Stimulated activated naive CD8-positive, alpha-beta T cell treated with anti-CD3 and anti-CD28 coated beads, Interleukin-15, Interleukin-2, amounts not matched to agents 100 ng/mL and 50 ng/mL, for 24 hours (primary cell): ENCODE data around the gene TTLL10.

ENCODE experiments used
- H3K27ac Mint-ChIP-seq: one replicate; pipeline ENCODE4 v1.8.0; 2021; ENCODE audit warnings: mild to moderate bottlenecking, mixed read lengths
- H3K27me3 Mint-ChIP-seq: one replicate; pipeline ENCODE4 v1.8.0; 2021; ENCODE audit warnings: mixed read lengths
- H3K36me3 Mint-ChIP-seq: one replicate; pipeline ENCODE4 v1.8.0; 2021; ENCODE audit warnings: low read depth, mixed read lengths
- H3K4me1 Mint-ChIP-seq: one replicate; pipeline ENCODE4 v1.8.0; 2021; ENCODE audit warnings: low read depth, mixed read lengths
- H3K4me3 Mint-ChIP-seq: one replicate; pipeline ENCODE4 v1.8.0; 2021; ENCODE audit warnings: mild to moderate bottlenecking, mixed read lengths
- H3K9me3 Mint-ChIP-seq: one replicate; pipeline ENCODE4 v1.8.0; 2021; ENCODE audit warnings: mixed read lengths

TTLL10 gene

DNA sequence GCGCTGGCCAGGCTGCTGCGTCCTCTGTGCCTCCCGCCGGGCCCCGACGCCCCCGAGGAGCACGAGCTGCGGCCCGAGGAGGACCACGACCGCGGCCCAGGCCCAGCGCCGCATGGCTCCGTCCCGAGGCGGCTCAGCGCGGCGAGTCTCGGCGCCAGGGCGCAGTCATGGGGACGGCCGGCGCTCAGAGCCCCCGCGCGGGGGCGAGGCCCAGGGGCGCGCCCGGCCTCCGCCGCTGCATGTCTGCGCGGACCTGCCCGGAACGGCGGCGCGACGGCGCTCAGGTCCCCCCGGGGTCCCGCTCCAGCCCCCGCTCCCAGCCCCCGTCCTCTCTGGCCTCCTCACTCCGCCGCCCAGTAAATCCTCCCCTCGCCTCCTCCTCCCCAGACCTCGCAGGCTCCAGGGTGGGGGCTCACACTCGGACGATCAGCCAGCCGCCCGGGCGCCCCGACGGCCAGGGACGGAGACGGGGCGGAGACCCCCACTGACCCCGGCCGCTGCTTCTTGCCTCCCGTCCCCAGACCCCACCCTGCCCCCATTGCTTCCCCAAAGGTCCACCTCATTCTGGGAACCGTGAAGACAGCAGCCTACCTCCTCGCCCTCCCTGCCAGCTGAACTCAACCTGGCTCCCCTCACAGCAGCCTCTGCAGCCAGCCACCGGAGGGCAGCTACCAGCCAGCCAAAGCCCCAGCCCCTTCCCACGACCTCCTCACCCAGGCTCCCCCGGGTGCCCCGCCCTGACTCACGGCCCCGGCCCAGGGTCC is 73.1 kb downstream of the TTLL10 start, which contains the start of gene C1QTNF12:
C1QTNF12 (minus strand) TSS at position 146 of the 764 bp plus-strand sequence; CDS start at position 114, 32 bp downstream.
- Mint-ChIP-seq H3K36me3 (no peaks in the 10 kb centered on the region), H3K4me3 (no peak within 1 kb of the TSS), H3K27me3 (no peaks in the 10 kb centered on the region), H3K27ac (no peak within 1 kb of the TSS), H3K9me3 (no peaks in the 10 kb centered on the region), H3K4me1 (peaks cover 18% of the 10 kb centered on the region)

DNA sequence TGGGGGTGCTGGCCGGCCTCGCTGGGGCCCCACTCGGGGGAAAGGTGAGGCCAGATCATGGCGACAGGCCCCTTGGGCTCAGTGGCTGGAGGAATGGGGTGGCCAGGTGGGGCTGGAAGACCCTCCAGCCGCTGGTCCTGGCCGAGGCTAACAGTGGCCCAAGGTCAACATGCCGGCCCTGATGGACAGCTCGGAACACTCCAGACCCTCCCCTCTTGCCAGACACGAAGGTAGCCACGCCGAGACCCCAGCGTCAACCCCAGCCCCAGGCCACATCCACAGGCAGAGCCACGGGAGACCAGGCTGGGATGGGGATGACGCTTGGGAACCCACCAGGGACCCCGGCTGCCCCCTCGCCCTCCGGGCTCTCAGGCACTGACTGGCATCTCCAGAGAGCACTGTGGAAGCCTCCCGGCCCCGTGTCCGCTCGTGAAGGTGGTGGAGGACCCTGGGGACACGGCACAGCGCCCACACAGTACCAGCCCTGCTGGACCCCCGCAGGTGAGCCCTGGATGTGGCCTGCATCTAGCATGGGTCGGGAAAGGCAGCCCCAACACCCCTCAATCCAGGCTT is 73.7 kb downstream of the TTLL10 start:
- no peak overlapping the region for H3K4me3 Mint-ChIP-seq
- H3K36me3 Mint-ChIP-seq = no peaks in the 10 kb centered on the region
- H3K9me3 Mint-ChIP-seq = no peaks in the 10 kb centered on the region
- H3K27ac Mint-ChIP-seq = no peak overlapping the region
- H3K4me1 Mint-ChIP-seq = peaks cover 18% of the 10 kb centered on the region
- H3K27me3 Mint-ChIP-seq = no peaks in the 10 kb centered on the region
